ENCODE measurements around the gene LSM10.

DNA sequence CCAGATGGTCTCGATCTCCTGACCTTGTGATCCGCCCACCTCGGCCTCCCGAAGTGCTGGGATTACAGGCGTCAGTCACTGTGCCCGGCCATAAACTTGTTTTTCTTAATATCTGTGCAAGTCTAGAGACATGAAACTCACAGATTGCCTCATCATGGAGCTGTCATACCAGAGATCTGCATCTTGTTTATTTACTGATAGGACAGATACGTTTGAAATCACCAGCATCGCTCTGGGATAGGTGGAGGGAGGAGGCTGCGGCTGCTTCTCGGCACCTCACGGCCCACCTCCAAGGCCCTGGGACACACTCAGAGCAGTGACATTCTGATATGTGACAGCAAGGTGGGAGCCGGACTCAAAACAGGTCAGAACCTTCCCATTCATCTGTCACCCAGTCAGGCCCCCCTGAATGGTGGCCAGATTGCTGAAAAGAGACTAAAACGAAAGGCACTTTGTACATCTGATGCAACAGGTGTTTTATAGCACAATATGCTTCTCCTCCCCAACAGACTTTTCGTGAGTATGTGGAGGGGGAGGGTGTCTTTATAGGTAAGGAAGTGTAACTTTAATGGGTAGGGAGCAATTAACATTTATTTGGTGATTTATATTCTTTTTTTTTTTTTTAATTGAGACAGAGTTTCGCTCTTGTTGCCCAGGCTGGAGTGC lies 18.1 kb upstream of the LSM10 start:
- TF ChIP-seq CTCF (IDR thresholded peaks at IDR 0.05) (no peak), POLR2A (IDR thresholded peaks at IDR 0.05) (no peak)

Data from lower leg skin (tissue), 3 donors.